Muscle of arm (tissue), 12 donors: ENCODE results near the gene ATP2A1. TPM values are rescaled to one million over a fixed set of nuclear protein-coding genes. Genes with fewer than 3 reads are reported as not detected.
"Not testable (repeated sequence)": the region's sequence is repeated elsewhere in the genome, so short reads cannot be mapped to it uniquely, and the experiment has no call there.

Experiments
- DNase-seq: peaks from one replicate; pipeline ENCODE4 v3.0.0-alpha.2; 2013
- polyA plus RNA-seq, 12 donors: library from polyadenylated mRNA; unstranded; fragments of 120-200 nt; gene quantifications; one replicate each; pipeline ENCODE4 v1.2.1, GENCODE V29; 2013; ENCODE audit not compliant: insufficient read length in 12 of 12

ATP2A1 gene
- polyA plus RNA-seq, 12 donors = 149 to 964 (median 352) TPM; not detected in 1

GRCh38 chr16:28846080-28846932 lies 32.0 kb upstream of the ATP2A1 start, which contains the start of gene TUFM:
Gene TUFM, minus strand, starts transcription at chr16:28846348. Its CDS starts 79 bp downstream, at chr16:28846269.
- peak; percentile 99 for DNase-seq

- DNase-seq = no peak
Observed at GRCh38 chr16:28846933-28847273, 31.4 kb upstream of the ATP2A1 start.

GRCh38 chr16:28858421-28858820 lies 19.9 kb upstream of the ATP2A1 start:
- no peak for DNase-seq

- no peak for DNase-seq
Observed at GRCh38 chr16:28859326-28859725, 19.0 kb upstream of the ATP2A1 start.

GRCh38 chr16:28863929-28864793 lies 14.1 kb upstream of the ATP2A1 start:
- DNase-seq = peak; percentile 43

- DNase-seq = no peak
Observed at GRCh38 chr16:28865001-28865688, 13.1 kb upstream of the ATP2A1 start.

GRCh38 chr16:28865722-28866453 lies 12.4 kb upstream of the ATP2A1 start:
- no peak for DNase-seq

- DNase-seq = no peak
Observed at GRCh38 chr16:28866454-28866804, 11.9 kb upstream of the ATP2A1 start.

- DNase-seq = no peak
Observed at GRCh38 chr16:28867241-28867640, 11.0 kb upstream of the ATP2A1 start.

- DNase-seq = not testable (repeated sequence)
Observed at GRCh38 chr16:28867646-28868045, 10.6 kb upstream of the ATP2A1 start.

- no peak for DNase-seq
Observed at GRCh38 chr16:28869201-28869600, 9.1 kb upstream of the ATP2A1 start.

GRCh38 chr16:28872952-28873351 lies 5.3 kb upstream of the ATP2A1 start:
- no peak for DNase-seq

GRCh38 chr16:28873543-28874201 lies 4.6 kb upstream of the ATP2A1 start:
- no peak for DNase-seq

- DNase-seq = no peak
Observed at GRCh38 chr16:28874406-28874805, 3.9 kb upstream of the ATP2A1 start.

GRCh38 chr16:28875134-28876018 lies 2.9 kb upstream of the ATP2A1 start:
- DNase-seq = peak; percentile 38

- DNase-seq = no peak
Observed at GRCh38 chr16:28876019-28876659, 2.1 kb upstream of the ATP2A1 start.

- no peak for DNase-seq
Observed at GRCh38 chr16:28876973-28877654, 1.2 kb upstream of the ATP2A1 start.

GRCh38 chr16:28877655-28878000 lies 660 bp upstream of the ATP2A1 start:
- no peak for DNase-seq
